MM.1S (cell line): ENCODE measurements around the gene ANTXRL.

Source experiments
- EZH2 ChIP-seq: fragments of 300-600 bp; sonication (generic); optimal IDR thresholded peaks from 2 replicates; pipeline ENCODE3; 2017; ENCODE audit warnings: low read depth, mild to moderate bottlenecking, antibody characterized with exemption, low read length, mixed read lengths
- EZH2phosphoT487 ChIP-seq: fragments of 300-600 bp; sonication (generic); IDR thresholded peaks from 2 replicates; pipeline ENCODE4 v1.6.1; 2018; ENCODE audit warnings: antibody characterized with exemption, low read length
- TF ChIP-seq, protein P1 (sequence below): fragments of 300-600 bp; sonication (generic); IDR thresholded peaks from 2 replicates; pipeline ENCODE4 v1.5.1; 2016; ENCODE audit warnings: antibody characterized with exemption, low read length, mixed read lengths

DNA sequence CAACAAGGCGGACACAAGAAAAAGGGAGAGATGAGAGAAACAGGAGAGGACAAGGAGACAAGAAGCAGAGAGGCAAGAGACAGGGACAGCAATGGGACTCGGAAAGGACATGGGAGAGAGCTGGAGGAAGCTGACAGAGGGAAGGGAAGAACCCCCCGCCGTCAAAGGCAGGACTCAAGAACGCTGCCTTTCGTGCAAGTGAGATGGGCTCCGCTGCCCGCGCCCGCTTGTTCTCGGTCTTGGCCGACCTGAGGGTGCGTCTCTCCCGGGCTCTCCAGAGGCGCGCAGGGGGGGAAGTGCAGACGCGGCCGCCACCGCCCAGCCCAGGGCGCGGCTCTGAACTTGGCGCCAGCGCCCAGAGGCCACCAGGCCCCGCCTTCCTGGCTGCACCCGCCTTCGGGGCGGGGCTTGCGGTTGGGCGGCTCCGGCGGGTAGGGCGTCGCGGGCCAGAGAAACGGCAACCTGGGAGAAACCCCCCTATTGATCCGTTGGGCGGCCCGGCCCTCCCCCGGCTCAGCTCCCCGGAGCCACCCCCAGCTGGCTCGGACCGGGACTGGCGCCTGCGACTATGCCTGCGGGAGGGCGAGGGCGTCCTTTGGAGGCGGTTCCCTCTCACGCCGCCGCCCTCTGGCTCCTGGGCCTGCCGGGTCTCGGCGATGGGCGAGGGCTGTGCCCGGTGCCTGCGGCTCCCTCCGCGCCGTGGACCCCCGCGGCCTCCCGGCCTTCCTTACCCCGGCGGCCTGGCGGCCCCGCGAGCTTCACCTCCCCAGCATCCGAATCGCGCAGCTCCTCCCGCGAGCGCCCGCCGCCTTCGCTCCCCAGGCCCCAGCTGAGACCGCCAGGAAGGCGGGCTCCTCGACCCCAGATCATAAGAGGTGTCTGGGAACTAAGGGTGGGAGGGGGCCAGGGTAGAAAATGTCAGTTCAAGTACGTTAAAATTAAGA is 2.2 kb upstream of the ANTXRL start:
- TF ChIP-seq, protein P1, sequence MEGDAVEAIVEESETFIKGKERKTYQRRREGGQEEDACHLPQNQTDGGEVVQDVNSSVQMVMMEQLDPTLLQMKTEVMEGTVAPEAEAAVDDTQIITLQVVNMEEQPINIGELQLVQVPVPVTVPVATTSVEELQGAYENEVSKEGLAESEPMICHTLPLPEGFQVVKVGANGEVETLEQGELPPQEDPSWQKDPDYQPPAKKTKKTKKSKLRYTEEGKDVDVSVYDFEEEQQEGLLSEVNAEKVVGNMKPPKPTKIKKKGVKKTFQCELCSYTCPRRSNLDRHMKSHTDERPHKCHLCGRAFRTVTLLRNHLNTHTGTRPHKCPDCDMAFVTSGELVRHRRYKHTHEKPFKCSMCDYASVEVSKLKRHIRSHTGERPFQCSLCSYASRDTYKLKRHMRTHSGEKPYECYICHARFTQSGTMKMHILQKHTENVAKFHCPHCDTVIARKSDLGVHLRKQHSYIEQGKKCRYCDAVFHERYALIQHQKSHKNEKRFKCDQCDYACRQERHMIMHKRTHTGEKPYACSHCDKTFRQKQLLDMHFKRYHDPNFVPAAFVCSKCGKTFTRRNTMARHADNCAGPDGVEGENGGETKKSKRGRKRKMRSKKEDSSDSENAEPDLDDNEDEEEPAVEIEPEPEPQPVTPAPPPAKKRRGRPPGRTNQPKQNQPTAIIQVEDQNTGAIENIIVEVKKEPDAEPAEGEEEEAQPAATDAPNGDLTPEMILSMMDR = no peak
- TF ChIP-seq EZH2 = no peak
- no peak for TF ChIP-seq EZH2phosphoT487
